ENCODE results near the gene LAMTOR5. TPM values are rescaled to one million over a fixed set of nuclear protein-coding genes. Genes with fewer than 3 reads are reported as not detected.
"Not testable (repeated sequence)": the region's sequence is repeated elsewhere in the genome, so short reads cannot be mapped to it uniquely, and the experiment has no call there.

LAMTOR5 gene
- total and polyA plus RNA-seq, 11 donors, result 130 to 549 (median 233) TPM

GRCh38 chr1:110440877-110441276 lies 33.4 kb upstream of the LAMTOR5 start:
- intact Hi-C loops (cut with DNase I), result no loop called here
- H3K36me3 ChIP-seq, result no peaks in the 10 kb centered on the region
- ATAC-seq (peak in 2 of 4 donors; percentile 39 to 40), DNase-seq (peak in 1 of 5 donors; percentile 38)
- H3K4me3 ChIP-seq, result no peak overlapping the region
- no peaks in the 10 kb centered on the region for H3K4me1 ChIP-seq
- no peaks in the 10 kb centered on the region for H3K9me3 ChIP-seq
- H3K27me3 ChIP-seq, result no peaks in the 10 kb centered on the region
- TF ChIP-seq CTCF (IDR thresholded peaks at IDR 0.05) (no peak), POLR2A (IDR thresholded peaks at IDR 0.05) (no peak)
- 44 to 47% (median 46%) methylated on average over 3 of the region's 3 CpGs for WGBS, 4 donors
- no peak overlapping the region for H3K27ac ChIP-seq

- ATAC-seq; H3K9me3 ChIP-seq; H3K4me1 ChIP-seq; DNase-seq; intact Hi-C loops (cut with DNase I); H3K4me3 ChIP-seq; H3K36me3 ChIP-seq; H3K27me3 ChIP-seq; H3K27ac ChIP-seq: not testable (repeated sequence)
- WGBS, 4 donors, result 74 to 84% (median 82%) methylated on average over 3 of the region's 3 CpGs
Measured at GRCh38 chr1:110439873-110440272, 32.4 kb upstream of the LAMTOR5 start.

- ATAC-seq (no peak), DNase-seq (no peak)
- Histone ChIP-seq H3K27me3 (no peaks in the 10 kb centered on the region), H3K36me3 (no peaks in the 10 kb centered on the region), H3K4me1 (peaks cover 0 to 10% (median 0%) of the 10 kb centered on the region in 12 donors), H3K4me3 (no peak overlapping the region), H3K27ac (no peak overlapping the region), H3K9me3 (no peaks in the 10 kb centered on the region)
- TF ChIP-seq POLR2A (IDR thresholded peaks at IDR 0.05) (no peak), CTCF (IDR thresholded peaks at IDR 0.05) (no peak)
- WGBS, 4 donors, result 74 to 79% (median 77%) methylated on average over 4 of the region's 4 CpGs
- intact Hi-C loops (cut with DNase I), result no loop called here
Measured at GRCh38 chr1:110438893-110439292, 31.4 kb upstream of the LAMTOR5 start.

GRCh38 chr1:110437645-110438299 lies 30.3 kb upstream of the LAMTOR5 start:
- ATAC-seq; DNase-seq; H3K9me3 ChIP-seq; H3K27ac ChIP-seq; H3K36me3 ChIP-seq; intact Hi-C loops (cut with DNase I); H3K27me3 ChIP-seq; H3K4me3 ChIP-seq: not testable (repeated sequence)
- WGBS, 4 donors, result 73 to 87% (median 80%) methylated on average over 9 of the region's 9 CpGs
- H3K4me1 ChIP-seq, result peaks cover 0 to 18% (median 0%) of the 10 kb centered on the region in 12 donors

- no peak for ATAC-seq
- TF ChIP-seq CTCF (IDR thresholded peaks at IDR 0.05), result no peak
- no peak for TF ChIP-seq POLR2A (IDR thresholded peaks at IDR 0.05)
- intact Hi-C loops (cut with DNase I), result no loop called here
- DNase-seq, result no peak
- 70 to 78% (median 74%) methylated on average over 7 of the region's 7 CpGs for WGBS, 4 donors
- Histone ChIP-seq H3K9me3 (no peaks in the 10 kb centered on the region), H3K4me3 (no peak overlapping the region), H3K4me1 (peaks cover 0 to 18% (median 0%) of the 10 kb centered on the region in 12 donors), H3K36me3 (no peaks in the 10 kb centered on the region), H3K27me3 (no peaks in the 10 kb centered on the region), H3K27ac (no peak overlapping the region)
Measured at GRCh38 chr1:110436635-110437034, 29.1 kb upstream of the LAMTOR5 start.

All from heart left ventricle (tissue), 16 donors.